HG02870 (cell line): ENCODE results near the gene STAG1.
"Not testable (repeated sequence)": the region's sequence is repeated elsewhere in the genome, so short reads cannot be mapped to it uniquely, and the experiment has no call there.

Experiments used
- ATAC-seq: cut with Tn5 transposase; IDR thresholded peaks from one replicate; pipeline ENCODE4 v1.9.1; 2021; ENCODE audit warnings: mild to moderate bottlenecking, moderate library complexity; ENCODE audit not compliant: unreplicated experiment

Gene STAG1

GRCh38 chr3:136749091-136749490, 3.1 kb downstream of the STAG1 start:
- ATAC-seq: no peak

- ATAC-seq: no peak
Observed at GRCh38 chr3:136745916-136746315, 6.3 kb downstream of the STAG1 start.

DNA sequence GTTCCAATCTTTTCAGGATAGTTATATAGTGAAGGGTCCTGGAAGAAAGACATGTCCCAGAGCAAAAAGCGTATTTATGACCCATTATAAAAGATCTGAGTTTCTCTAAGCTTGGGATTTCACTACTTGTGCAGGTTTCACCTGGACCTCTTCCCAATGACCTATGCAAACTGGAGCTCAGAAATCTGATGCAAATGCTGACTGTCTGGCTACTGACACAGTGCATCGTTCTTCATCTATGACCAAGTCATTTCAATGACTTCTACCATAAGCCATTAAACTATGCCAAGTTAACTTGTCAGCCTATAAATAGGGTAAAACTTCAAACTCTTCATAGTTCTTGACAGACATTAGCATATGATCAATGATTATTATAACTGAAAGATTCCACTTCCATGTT, 11.1 kb downstream of the STAG1 start:
- ATAC-seq: no peak

GRCh38 chr3:136740351-136740958, 11.7 kb downstream of the STAG1 start:
- ATAC-seq: no peak

DNA sequence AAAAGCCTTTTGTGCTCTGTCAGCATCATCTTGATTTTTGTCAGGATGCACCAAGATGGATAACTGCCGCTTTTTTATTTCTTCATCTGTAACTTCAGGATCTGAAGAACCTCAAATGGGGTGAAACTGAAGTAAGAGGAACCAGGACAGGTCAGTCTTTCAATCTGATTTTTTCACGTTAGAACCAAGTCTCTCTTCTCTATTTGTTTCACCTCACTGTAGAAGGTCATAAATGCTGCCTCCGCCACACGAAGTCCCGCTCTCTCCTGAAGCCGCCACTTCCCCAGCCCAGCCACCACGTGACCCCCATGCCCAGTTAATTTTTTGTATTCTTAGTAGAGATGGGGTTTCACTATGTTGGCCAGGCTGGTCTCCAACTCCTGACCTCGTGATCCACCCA, 15.2 kb downstream of the STAG1 start:
- ATAC-seq: not testable (repeated sequence)

GRCh38 chr3:136735103-136735502, 17.1 kb downstream of the STAG1 start:
- no peak for ATAC-seq

- no peak for ATAC-seq
Observed at GRCh38 chr3:136734382-136735070, 17.7 kb downstream of the STAG1 start.

- ATAC-seq: no peak
Observed at GRCh38 chr3:136733317-136733833, 18.8 kb downstream of the STAG1 start.

DNA sequence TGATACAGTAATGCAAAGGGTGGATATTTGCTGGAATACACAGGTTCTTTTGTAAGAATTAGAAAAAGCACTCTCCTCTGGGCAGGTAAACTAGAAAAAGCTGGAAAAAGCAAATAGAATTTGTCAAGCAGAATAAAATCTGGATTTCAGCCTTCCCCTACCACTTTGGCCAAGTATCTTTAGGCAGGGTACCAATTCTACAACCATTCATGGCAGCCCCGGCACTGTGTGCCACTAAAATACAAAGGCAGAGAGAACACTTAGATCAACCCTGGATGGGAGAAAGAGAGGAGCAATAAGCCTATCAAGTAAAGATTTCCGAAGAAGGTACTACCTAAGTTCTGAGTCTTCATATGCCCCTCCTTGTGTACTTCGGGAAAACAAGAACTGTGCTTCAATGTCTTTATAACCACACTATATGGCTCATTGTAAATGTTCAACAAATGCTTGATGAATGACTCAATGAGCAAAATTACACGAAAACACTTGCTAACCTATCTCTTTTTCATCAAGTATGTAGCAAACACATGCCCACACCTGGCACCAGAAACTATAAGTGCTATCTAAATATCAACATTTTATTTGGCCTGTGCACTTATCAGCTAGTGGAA, 20.8 kb downstream of the STAG1 start:
- no peak for ATAC-seq

DNA sequence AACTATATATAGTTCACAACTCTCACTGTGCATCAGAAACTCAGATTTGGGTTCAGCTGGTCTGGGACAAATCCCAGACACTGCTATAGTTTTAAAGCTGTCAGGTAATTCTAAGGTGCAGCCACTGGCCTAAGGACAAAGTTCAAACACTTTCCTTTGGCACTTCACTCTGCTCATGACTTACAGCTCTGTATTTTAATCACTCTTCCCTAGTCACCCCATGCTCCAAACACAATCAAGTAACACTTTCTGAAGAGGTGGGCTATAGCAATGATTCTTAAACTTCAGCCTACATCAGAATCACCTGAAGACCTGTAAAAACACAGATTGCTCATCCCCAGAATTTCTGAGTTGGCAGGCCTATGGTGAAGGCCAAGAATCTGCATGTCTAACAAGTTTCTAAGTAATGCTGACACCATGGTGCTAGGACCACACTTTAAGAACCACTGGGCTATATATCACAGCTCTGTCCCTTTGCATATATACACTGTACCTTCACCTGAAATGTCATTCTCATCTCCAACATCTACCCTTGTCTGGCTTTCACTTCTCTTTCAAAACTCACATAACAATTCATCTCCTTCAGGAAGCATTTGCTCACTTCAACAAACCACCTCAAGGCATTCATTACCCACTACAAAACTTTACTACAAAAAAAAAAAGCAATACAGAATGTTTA, 21.4 kb downstream of the STAG1 start:
- ATAC-seq: peak; percentile 79

DNA sequence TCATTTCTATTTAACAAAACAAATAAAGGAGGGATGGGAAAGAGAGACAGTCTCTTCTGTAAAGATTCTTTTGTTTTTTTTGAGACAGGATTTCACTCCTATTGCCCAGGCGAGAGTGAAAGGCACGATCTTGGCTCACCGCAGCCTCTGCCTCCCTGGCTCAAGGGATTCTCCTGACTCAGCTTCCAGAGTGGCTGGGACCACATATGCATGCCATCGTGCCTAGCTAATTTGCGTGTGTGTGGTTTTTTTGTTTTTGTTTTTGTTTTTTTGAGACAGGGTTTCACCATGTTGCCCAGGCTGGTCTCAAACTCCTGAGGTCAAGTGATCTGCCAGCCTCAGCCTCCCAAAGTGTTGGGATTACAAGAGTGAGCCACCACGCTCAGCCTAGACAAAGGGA, 23.3 kb downstream of the STAG1 start:
- ATAC-seq: no peak

- no peak for ATAC-seq
Observed at GRCh38 chr3:136728473-136728872, 23.7 kb downstream of the STAG1 start.

GRCh38 chr3:136725468-136725867, 26.7 kb downstream of the STAG1 start:
- ATAC-seq: no peak

GRCh38 chr3:136722916-136723315, 29.3 kb downstream of the STAG1 start:
- not testable (repeated sequence) for ATAC-seq

DNA sequence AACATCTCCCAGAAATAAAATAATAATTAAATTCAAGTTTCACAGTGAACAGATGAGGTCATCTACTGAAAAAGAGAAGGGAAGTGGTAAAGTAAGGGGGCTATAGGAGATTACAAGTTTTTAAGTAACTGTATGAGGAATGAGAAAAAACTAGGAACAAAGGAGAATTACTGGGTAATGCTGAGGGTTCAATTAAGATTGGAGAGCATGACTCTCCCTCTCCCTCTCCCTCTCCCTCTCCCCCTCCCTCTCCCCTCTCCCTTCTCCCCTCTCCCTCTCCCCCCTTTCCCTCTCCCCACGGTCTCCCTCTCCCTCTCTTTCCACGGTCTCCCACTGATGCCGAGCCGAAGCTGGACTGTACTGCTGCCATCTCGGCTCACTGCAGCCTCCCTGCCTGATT, 29.8 kb downstream of the STAG1 start:
- ATAC-seq: not testable (repeated sequence)

DNA sequence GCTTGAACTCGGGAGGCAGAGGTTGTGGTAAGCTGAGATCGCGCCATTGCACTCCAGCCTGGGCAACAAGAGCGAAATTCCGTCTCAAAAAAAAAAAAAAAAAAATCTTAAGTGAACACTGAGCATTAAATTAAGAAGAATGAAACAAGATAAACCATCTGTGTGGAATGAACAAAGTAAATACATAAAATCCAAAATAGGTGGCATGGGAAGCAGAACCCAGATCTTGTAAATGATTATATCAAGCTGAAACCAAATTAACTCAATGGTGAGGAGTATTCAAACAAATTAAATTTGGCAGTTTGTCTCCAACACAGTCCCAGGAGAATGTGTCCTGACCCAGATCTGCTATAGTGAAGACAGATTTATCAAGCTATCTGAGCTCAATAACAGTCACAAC, 32.1 kb downstream of the STAG1 start:
- ATAC-seq: no peak

DNA sequence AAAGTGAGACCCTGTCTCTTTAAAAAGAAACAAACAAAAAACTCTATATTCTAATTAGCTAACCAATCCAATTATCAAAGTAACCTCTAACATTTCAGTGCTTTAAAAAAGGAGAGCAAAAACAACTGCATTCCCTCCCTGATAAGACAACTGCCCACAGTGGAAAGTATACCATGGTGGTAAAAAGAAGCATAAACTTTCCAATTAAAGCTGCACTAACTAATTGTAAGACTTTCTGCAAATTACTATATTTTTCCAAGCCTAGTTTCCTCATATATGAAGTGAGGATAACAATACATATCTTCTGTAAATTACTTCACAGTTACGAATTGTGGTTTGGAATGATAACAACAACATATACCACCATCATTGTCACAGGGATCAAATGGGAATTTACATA, 35.5 kb downstream of the STAG1 start:
- ATAC-seq: no peak

DNA sequence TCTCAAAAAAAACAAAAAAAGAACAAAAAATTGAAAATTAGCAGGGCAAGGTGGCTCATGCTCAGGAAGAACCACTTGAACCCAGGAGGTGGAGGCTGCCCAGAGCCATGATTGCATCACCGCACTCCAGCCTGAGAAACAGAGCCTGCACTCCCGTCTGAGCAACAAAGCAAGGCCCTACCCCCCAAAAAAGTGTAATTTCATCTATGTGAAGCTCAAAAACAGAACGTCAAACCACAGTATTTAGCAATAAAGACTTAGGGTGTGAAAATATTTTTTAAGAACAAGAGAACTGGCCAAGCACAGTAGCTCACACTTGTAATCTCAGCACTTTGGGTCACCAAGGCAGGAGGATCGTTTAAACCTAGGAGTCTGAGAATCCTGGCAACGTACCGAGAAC, 38.2 kb downstream of the STAG1 start:
- no peak for ATAC-seq

DNA sequence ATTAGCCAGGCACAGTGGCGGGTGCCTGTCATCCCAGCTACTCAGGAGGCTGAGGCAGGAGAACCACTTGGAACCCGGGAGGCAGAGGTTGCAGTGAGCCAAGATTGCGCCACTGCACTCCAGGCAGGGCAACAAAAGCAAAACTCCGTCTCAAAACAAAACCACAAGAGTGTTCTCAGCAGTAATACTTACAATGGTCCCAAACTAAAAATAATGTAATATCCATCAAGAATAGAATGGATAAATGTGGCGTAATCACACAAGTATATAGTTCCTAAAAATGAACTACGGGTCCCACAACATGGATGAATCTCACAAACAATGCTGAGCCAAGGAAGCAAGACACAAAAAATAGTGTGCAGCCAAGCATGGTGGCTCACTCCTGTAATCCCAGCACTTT, 39.2 kb downstream of the STAG1 start:
- no peak for ATAC-seq

- ATAC-seq: not testable (repeated sequence)
Observed at GRCh38 chr3:136711888-136712287, 40.3 kb downstream of the STAG1 start.

DNA sequence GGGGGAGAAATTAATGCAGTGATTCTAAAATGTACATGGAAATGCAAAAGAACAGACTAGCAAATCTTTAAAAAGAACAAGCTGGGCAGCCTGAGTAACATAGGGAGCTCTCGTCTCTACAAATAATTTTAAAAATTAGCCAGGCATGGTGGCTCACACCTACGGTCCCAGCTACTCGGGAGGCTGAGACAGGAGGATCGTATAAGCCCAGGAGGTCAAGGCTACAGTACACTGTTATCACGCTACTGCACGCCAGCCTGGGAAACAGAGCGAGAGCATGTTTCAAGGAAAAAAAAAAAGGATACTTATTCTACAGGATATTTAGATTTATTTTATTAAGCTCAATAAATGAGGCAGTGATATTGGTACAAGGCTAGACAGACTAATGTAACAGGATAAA, 40.9 kb downstream of the STAG1 start:
- no peak for ATAC-seq

GRCh38 chr3:136709775-136710174, 42.4 kb downstream of the STAG1 start:
- not testable (repeated sequence) for ATAC-seq
